Liver (tissue), 3 donors: ENCODE measurements around the gene PHLDA2.

ENCODE experiments used
- EGR1 ChIP-seq, 2 donors: IDR thresholded peaks; 2 replicates each; pipeline ENCODE4 v1.6.1; 2016 to 2018; ENCODE audit warnings: antibody characterized with exemption in 2 of 2, low read depth in 2 of 2
- FOXA1 ChIP-seq: IDR thresholded peaks from 2 replicates; pipeline ENCODE4 v1.6.1; 2016; ENCODE audit warnings: antibody characterized with exemption
- JUND ChIP-seq, 2 donors: IDR thresholded peaks; 2 replicates each; pipeline ENCODE4 v1.6.1; 2016; ENCODE audit warnings: antibody characterized with exemption in 2 of 2
- SP1 ChIP-seq: IDR thresholded peaks from 2 replicates; pipeline ENCODE4 v1.6.1; 2018; ENCODE audit warnings: antibody characterized with exemption, mild to moderate bottlenecking
- ZBTB33 ChIP-seq: IDR thresholded peaks from 2 replicates; pipeline ENCODE4 v1.6.1; 2016; ENCODE audit warnings: antibody characterized with exemption
- TF ChIP-seq, protein P1 (sequence below): fragments of 150-350 bp; IDR thresholded peaks from 2 replicates; pipeline ENCODE4 v1.5.1; 2017; ENCODE audit warnings: improper control_type of control experiment, low read depth, low read length; ENCODE audit not compliant: missing input control
- donor health status: healthy.
- donor health status: healthy.

GRCh38 chr11:2901196-2901796, 27.9 kb downstream of the PHLDA2 start:
- TF ChIP-seq, protein P1, sequence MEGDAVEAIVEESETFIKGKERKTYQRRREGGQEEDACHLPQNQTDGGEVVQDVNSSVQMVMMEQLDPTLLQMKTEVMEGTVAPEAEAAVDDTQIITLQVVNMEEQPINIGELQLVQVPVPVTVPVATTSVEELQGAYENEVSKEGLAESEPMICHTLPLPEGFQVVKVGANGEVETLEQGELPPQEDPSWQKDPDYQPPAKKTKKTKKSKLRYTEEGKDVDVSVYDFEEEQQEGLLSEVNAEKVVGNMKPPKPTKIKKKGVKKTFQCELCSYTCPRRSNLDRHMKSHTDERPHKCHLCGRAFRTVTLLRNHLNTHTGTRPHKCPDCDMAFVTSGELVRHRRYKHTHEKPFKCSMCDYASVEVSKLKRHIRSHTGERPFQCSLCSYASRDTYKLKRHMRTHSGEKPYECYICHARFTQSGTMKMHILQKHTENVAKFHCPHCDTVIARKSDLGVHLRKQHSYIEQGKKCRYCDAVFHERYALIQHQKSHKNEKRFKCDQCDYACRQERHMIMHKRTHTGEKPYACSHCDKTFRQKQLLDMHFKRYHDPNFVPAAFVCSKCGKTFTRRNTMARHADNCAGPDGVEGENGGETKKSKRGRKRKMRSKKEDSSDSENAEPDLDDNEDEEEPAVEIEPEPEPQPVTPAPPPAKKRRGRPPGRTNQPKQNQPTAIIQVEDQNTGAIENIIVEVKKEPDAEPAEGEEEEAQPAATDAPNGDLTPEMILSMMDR = no peak
- TF ChIP-seq ZBTB33 = no peak
- TF ChIP-seq SP1 = no peak
- TF ChIP-seq FOXA1 = no peak
- TF ChIP-seq JUND (IDR thresholded peaks at IDR 0.05) = no peak
- no peak for TF ChIP-seq EGR1 (IDR thresholded peaks at IDR 0.05; ENCODE audit: low read depth in 2 of 2)
